GM21576 (cell line): ENCODE data around the gene NPNT.

Experiments used
- ATAC-seq: cut with Tn5 transposase; IDR thresholded peaks from one replicate; pipeline ENCODE4 v1.9.1; 2021; ENCODE audit warnings: mild to moderate bottlenecking, moderate library complexity; ENCODE audit not compliant: unreplicated experiment

Gene NPNT

GRCh38 chr4:105966051-105966450 lies 70.8 kb downstream of the NPNT start:
- ATAC-seq = no peak

GRCh38 chr4:105967058-105967658 lies 71.9 kb downstream of the NPNT start:
- ATAC-seq = no peak

DNA sequence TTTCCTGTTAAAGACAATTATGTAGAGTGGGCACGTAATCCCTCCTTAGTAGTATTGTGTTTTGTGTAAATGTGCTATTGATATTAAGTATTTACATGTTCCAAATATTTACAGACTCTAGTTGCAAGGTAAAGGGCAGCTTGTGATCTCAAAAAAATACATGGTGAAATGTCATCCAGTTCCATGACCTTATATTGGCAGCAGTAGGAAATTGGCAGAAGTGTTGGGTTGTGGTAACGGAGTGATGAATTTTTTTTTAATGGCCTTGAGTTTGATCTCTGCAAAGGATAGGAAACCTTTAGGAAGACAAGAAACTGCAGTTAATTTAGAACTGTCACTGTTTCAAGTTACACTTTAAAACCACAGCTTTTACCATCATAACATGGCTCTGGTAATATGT lies 74.3 kb downstream of the NPNT start:
- ATAC-seq = no peak

DNA sequence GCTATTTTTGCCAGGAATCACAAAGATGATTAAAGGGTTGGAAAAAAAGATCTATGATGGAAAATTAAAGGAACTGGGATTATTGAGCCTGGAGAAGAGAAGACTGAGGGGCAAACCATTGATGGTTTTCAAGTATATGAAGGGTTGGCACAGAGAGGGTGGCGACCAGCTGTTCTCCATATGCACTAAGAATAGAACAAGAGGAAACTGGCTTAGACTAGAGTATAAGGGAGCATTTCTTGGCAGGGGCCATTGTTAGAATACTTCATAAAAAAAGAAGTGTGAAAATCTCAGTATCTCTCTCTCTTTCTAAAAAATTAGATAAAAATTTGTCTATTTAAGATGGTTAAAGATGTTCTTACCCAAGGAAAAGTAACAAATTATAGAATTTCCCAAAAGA lies 75.1 kb downstream of the NPNT start:
- no peak for ATAC-seq

DNA sequence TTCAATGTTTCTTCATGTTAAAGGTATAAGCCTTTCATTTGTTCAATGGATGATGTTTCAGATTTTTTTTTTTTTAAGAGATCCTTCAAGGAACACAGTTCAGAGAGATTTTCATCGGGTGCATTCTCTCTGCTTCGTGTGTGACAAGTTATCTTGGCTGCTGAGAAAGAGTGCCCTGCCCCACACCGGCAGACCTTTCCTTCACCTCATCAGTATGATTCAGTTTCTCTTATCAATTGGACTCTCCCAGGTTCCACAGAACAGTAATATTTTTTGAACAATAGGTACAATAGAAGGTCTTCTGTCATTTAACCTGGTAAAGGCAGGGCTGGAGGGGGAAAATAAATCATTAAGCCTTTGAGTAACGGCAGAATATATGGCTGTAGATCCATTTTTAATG lies 75.8 kb downstream of the NPNT start:
- ATAC-seq = no peak

- ATAC-seq = no peak
These were observed 77.8 kb downstream of the NPNT start for GRCh38 chr4:105972946-105973621.

DNA sequence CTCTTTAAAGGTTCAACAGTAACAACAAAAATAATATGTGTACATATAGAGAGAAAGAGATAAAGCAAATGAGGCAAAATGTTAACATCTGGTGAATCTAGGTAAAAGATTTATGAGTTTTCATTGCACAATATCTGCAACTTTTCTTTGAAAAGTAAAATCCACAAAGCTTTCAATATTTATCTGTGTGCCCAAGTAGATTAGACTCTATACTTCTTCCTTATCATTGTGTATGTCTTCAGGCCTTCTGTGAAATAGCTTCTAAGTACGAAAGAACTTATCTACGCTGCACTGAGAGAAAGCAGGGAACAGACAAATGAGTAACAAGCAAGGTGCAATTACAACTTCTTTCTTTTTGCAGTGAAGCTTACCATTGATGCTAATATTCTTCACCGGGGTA lies 81.6 kb downstream of the NPNT start:
- no peak for ATAC-seq

DNA sequence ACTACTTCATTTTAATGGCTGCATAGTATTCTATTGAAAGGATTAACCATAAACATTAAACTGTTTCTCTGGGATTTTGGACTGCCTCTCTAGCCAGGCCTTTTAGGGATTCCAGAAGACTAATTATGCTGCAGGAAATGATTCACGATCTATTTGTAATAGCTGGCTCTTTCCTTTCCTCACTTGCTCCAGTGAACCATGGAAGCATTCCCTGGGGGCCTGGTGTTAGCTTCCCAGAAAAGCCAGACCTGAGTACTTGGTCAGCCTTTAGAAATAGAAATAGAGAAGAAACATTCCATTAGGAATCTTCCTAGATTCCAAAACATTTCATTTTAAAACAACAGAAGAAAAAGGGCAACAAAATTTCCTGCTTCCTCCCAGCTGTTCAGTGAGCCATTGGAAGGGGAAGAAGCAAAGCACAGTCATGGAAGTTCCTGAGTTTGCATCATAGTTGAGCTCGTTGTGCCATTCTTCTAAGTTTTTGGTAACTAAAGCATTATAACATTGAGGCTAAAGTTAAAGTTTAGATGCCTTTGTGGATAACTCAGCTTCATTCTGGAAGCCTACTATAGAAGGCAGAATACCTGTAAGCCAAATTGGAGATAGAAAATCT lies 83.5 kb downstream of the NPNT start:
- no peak for ATAC-seq

DNA sequence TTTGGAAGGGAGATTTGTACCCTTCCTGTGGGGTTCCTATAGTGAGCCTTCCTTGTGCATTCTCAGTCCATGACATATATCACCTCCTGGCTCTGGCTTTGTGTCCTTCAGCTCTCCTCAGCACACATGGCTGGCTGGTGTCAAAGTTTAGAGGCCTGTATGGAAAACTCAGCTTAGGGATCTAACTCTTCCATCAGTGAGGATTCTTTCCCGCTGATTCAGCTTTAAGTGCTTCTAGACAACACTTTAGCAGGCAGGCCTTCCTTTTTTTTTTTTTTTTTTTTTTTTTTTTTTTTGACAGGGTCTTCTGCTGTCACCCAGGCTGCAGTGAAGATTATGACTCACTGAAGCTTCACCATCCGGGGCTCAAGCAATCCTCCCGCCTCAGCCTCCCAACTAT lies 84.2 kb downstream of the NPNT start:
- ATAC-seq = no peak

DNA sequence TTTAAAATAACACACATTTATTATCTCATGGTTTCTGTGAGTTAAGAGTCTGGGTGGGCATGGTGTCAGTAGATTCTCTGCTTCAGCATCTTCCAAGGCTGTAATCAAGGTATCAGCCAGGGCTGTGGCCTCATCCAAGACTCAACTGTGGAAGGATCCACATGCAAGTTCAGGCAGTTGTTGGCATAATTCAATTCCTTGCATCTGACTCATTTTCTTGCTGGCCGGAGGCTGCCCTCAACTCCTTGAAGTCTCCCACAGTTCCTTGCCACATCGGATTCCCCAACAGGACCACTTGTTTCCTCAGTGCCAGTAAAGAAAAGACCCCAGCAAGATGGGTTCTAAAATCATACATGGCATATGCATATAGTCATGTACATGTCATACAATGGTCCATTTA lies 93.4 kb downstream of the NPNT start:
- ATAC-seq = no peak

GRCh38 chr4:105989485-105990242 lies 94.4 kb downstream of the NPNT start:
- ATAC-seq = no peak

DNA sequence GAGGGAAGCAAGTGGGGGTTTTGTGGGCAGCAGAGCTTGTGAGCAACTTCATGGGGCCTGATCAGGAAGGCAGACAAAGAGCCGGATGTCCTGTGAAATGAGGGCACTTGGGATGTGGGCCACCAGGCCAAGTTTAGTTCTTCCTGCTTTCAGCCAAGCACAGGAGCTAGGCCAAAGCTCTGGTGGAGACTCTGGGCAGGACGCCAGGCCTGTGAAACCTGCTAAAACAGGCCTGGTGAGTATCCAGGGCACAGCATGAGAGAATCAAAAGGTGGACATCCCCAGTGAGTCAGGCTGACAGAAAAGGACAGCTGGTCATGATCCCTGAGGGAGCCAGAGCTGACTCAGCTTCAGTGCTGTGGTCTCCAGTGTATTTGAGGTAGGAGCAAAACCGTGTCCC lies 95.7 kb downstream of the NPNT start:
- ATAC-seq = no peak

GRCh38 chr4:105991726-105992125 lies 96.5 kb downstream of the NPNT start:
- no peak for ATAC-seq

DNA sequence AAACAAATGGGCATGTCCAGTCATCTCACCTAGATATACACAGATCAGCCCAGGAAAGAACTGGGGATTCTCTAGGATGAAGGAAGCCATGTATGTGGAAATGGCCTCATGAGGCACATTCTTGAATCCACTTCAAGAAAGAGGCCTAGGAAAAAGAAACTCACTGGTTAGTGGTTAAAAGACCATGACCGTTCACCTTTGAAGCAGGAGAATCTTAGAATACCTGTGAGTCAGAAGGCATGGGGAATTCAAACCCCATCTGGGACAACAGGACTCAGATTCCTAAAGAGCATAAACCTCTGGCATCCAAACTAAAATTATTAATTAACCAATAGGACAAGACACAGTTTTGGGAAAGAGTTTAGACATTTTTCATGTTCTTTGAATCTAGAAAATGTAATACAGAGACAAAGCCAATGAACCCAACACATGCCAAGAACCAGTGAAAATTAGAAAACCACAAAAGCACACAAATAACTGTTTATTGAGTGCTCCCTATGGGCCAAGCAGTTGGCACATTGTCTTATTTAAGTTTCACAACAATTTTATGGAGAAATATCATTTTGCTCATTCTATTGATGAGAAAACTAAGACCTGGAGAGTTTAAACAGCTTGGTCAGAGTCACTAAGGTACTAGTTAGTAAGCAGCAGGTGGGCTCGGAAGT lies 97.5 kb downstream of the NPNT start:
- ATAC-seq = no peak

DNA sequence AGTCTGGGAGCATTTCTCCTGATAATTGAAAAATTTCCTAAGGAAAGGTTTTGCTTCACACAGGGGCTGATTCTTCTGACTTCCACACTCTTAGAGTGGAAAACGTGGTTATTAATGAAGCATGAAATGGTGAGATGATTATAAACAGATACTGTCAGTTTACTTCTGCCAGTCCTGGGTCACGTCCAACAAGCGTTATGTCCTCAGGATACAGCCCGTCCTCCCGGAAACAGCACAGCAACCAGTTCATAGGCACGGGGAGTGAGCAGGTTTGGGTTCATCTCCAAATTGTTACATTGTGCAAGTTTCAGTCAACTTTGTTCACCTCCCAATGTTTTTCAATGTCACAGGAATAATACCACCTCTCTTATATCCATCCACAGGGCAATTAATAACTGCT lies 98.8 kb downstream of the NPNT start:
- no peak for ATAC-seq

GRCh38 chr4:105994841-105995501 lies 99.7 kb downstream of the NPNT start:
- ATAC-seq = no peak

DNA sequence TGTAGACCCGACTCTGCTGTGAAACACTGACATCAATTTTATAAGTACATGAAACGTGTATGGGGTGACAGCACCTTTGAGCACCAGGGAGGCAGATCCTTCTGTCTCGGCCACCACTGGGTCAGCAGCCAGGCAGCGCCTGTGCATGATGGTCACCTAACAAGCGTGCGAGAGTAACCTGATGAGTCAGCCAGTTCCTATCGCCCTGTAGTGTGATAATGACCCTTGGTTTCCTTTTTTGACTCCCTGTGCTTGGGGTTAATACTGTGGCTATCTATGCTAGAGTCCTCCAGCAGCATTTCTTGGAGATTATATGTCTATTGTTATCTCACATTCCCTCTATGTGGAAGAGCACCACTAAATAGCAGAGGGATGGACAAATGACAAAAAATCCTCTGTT lies 101.6 kb downstream of the NPNT start:
- no peak for ATAC-seq

GRCh38 chr4:105998171-105999063 lies 103.1 kb downstream of the NPNT start:
- no peak for ATAC-seq

GRCh38 chr4:106002994-106003393 lies 107.7 kb downstream of the NPNT start:
- ATAC-seq = no peak

- no peak for ATAC-seq
These were observed 115.5 kb downstream of the NPNT start for GRCh38 chr4:106010761-106011160.
